Midbrain (tissue), 1 donor: ENCODE results near the gene RASSF1.

Experiments used
- DNase-seq: peaks from one replicate; lab custom pipeline; 2025; lab: John Stamatoyannopoulos, UW

Gene RASSF1, protein sequence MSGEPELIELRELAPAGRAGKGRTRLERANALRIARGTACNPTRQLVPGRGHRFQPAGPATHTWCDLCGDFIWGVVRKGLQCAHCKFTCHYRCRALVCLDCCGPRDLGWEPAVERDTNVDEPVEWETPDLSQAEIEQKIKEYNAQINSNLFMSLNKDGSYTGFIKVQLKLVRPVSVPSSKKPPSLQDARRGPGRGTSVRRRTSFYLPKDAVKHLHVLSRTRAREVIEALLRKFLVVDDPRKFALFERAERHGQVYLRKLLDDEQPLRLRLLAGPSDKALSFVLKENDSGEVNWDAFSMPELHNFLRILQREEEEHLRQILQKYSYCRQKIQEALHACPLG

DNA sequence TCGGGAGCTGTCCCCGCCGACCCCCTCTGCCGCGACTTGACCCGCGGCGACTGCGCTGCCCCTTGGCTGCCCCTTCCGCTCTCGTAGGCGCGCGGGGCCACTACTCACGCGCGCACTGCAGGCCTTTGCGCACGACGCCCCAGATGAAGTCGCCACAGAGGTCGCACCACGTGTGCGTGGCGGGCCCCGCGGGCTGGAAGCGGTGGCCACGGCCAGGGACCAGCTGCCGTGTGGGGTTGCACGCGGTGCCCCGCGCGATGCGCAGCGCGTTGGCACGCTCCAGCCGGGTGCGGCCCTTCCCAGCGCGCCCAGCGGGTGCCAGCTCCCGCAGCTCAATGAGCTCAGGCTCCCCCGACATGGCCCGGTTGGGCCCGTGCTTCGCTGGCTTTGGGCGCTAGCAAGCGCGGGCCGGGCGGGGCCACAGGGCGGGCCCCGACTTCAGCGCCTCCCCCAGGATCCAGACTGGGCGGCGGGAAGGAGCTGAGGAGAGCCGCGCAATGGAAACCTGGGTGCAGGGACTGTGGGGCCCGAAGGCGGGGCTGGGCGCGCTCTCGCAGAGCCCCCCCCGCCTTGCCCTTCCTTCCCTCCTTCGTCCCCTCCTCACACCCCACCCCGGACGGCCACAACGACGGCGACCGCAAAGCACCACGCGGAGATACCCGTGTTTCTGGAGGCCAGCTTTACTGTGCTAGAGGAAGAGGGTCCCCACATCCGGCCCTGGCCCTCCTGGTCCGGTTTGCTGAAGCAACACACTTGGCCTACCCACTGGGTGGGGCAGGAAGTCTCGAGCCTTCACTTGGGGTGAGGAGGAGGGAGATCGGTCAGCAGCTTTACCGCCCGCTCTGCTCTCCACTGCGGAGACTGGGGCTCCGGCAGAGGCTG is at the start of gene RASSF1:
Gene RASSF1, minus strand, starts transcription at position 389 of the 882 bp plus-strand sequence. Its CDS starts 31 bp downstream, at position 358.
- DNase-seq = no peak

DNA sequence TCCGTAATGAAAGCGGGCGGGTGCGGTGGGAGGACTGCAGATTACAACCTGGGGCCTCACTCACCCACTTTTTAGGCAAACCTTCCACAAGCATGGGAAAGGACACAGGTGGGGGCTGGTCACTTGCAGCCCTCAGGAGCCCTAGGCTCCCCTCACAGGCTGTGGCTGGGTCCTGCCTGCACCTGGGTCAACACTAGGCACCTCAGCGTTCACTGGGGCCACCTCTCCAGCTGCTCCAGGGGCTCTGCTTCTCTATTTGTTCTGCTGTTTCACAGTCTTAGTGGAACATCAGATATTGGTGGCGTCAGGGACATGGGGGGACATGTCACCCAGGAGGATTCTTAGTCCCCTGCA is 48.8 kb upstream of the RASSF1 start:
- DNase-seq = no peak

DNA sequence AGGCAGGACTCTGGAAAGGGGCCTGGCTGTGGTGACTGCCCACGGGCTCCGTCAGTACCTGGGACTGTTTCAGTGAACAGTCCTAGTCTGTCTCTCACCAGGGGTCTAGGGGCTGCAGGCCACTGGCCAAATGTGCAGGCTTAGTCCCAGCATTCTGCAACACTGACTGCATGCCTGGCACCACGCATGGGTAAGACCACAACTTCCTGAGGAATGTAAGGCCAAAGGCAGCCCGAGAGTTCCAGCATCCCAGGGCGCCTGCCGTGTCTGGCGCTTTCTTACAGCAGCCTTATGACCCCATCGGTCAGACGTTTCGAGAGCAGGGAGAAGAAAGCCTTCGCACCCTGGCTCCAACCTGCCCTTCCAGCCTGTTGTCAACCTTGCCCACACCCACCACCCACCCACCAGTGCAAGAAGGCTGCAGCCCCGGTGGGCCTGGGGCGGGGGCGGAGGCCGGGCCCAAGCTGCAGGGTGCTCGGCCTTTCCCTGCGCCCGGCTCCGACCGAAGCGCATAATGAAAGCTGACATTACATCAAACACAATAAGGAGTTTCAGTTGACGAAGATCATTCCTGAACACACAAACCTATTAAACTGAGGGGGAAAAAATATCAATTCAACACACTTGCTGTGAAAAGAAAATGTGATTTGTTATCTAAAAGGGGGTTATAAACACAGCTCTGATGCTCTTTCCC is 48.2 kb upstream of the RASSF1 start:
- DNase-seq = no peak

DNA sequence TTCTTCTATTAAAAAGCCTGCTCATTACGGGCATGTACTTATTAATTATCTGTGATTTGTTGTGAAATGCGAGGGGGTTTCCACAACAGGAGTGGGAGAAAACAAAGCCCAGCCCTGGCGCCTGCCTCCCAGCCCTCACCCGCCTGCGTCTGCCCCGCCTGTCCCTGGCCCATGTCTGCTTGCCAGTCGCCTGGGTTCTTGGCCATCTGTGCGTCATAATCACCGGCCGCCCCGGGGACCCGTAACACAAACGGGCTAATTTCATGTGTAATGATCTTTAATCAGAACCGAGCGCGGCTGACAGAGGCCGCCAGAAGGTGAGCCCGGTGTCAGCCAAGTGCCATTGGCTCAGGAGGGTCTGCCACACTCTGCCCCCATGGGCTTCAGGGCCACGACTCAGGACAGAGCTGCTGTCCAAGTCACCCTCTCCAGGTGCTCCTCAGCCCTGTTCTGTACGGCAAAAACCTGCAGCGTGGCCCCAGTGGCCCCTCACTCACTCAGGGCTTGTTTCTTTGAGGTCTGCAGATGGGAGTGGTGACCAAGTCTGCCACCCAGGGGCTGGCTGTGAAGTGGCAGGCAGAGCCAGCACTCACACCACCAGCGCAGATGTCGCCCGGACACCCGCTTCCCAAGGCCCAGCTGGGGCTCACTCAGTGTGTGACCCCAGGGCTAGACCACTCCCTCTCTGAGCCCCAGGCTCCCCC is 47.5 kb upstream of the RASSF1 start:
- no peak for DNase-seq

DNA sequence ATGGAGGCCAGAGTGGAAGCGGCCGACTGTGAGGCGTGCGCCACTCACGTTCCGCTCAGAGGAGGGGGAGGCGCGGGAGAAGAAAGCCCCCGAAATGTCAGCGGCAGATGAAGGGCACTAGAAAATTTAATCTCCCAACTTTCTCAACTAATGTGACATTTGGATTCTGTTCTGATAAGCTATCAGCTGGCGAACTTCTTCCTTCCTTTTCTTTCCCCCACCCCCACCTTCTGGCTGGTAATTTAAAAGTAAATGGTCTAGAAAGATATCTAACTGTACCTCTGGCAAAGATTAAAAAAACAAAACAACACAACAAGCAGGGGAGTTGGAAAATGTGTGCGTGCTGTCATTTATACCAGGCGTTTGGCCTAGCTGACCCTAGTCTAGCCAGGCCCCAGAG is 45.1 kb upstream of the RASSF1 start:
- no peak for DNase-seq

DNA sequence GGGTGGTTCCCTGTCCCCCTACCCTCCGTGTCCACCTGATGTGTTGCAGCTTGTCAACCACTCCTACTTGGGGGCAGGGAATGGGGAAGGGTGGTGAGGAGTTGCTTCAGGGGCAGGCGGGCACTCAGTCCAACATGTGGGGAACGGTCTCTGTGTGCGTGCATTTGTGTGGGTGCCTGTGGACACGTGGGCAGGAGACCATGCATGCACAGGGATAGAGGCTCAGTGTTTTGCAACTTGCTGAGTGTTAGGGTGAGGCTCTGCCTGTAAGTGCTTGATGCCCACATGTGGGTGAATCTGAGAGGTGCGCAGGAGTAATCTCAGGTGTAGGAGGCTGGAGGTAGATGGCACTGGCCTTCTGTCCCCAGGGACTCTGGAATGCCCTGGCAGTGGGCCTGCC is 43.1 kb upstream of the RASSF1 start:
- DNase-seq = no peak

DNA sequence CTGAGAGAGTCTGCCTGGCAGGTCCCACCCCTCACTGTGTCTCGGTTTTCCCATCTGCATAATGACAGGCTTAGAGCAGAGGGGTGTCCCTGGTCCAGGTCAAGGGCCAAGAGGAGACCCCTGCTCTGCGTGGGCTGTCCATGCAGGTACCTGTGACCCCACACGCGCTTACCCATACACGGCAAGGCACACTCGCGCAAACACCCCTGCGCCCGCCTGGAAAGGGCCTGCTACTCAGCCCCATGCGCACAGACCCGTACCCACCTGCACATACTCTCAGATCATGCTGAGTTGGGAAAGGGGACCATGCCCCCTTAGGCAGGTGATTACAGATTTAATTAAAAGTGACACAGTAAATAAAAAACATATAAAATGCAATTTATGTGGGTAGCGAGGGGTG is 42.1 kb upstream of the RASSF1 start:
- DNase-seq = no peak

DNA sequence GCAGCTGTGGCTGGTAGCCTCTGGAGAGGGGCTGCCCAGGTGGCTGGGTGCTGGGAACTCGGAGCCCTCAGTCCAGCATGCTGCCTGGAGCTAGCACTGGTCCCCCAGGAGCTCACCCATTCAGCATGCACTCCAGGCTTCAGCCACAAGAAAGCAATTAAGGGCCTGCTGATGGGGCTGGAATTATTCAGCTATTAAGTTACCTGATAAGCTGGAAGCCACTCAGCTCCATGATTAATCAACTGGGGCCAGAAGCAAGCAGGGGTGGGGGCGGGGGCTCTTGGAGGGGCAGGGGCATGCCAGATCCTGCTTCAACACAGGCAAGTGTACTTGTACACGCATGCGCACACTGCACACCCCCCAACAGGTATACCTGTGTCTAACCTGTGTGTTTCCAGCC is 40.7 kb upstream of the RASSF1 start:
- no peak for DNase-seq

DNA sequence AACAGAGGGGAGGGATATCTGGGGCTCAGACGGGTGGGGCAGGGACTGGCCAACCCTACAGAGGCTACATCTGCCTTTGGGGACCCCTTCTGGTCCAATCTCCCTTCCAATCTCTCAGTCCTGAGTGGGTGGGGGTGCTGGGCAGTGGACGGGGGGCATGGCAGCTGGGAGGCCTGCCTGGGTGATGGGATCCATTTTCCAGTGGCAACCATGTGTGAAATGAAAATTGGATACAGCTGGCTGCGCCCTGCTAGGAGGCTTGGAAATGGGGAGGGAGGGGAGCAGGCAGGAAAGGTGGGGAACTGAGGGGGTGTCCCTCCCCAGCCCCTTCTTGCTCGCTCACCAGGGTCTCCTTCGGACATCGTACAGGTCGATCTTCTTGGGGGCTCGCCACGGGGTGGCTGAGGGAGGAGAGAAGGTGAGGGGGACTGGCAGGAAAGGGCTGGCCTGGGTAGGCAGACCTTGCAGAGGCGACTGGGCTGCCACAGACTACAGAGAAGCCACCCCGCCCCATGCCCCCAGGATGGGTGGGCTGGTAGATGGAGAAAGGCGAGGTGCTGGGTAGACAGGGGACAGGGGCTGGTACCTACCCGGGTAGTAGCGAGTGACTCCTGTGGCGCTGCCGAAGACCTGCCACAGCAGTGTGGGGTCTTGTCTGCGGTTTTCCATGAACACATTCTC is 39.9 kb upstream of the RASSF1 start:
- DNase-seq = no peak

DNA sequence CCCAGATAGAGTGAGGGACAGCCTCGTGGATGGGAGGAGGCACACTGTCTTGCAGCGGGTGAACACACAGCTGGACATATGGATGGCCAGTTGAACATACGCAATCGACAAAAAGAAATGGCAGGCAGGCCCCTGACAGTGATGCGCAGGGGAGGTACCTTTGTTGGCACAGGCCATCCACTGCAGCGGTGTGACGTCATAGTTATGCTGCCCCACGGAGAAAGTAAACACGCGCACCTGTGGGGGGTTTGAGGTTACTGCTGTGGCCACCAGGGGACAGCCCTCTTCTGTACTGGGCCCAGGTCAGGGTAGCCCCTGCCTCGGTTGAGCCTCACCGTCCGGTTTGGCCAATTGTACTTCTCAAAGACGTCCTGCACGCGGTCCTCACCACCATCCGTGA is 38.1 kb upstream of the RASSF1 start:
- no peak for DNase-seq

DNA sequence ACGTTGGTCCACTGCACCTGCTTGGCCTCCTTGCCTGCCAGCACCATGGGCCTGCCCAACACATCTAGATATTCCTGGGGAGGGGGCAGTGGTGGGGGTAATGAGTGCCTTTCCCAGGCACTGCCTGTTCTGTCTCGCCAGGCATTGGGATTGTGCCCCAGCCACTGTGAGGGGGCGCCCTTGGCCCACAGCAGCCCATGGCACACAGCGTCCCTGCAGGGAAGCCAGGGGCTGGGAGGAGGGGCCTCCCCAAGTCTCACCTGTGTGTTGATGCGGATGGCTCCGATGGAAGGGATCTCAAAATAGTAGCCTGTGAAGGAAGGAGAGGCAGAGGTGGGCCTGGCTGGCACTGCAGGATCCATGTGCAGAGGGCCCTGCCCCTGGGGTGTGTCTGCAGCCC is 37.4 kb upstream of the RASSF1 start:
- no peak for DNase-seq

DNA sequence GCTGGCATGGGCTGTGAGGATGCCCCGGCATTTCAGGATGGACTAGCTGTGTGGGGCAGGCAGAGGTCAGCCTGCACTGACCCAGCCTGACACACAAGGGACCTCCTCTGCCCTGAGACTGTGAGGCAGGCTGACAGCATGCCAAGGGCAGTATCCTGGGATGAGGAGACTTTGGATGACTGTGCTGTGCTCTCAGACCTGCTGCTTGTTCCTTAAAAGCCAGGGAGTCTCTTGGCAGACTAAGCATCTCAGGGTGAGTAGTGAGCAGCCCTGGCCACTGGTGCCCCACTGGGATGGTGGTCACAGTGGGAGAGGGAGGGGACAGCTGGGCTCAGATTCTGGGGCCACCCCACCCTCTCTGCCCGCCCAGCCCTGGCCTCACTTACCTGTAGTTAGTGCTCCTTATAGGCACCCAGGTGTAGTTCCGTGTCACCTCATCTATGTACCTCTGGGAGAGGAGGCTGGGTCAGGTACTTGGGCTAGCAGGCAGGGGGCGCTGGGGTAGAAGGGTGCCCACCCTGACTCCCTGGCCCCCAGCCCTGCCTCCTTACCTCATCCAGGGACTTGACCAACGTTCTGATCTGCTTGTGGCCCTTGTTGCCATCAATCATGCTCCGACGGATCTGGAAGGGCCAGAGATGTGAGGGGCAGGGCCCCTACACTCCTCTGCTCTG is 34.8 kb upstream of the RASSF1 start:
- DNase-seq = no peak

DNA sequence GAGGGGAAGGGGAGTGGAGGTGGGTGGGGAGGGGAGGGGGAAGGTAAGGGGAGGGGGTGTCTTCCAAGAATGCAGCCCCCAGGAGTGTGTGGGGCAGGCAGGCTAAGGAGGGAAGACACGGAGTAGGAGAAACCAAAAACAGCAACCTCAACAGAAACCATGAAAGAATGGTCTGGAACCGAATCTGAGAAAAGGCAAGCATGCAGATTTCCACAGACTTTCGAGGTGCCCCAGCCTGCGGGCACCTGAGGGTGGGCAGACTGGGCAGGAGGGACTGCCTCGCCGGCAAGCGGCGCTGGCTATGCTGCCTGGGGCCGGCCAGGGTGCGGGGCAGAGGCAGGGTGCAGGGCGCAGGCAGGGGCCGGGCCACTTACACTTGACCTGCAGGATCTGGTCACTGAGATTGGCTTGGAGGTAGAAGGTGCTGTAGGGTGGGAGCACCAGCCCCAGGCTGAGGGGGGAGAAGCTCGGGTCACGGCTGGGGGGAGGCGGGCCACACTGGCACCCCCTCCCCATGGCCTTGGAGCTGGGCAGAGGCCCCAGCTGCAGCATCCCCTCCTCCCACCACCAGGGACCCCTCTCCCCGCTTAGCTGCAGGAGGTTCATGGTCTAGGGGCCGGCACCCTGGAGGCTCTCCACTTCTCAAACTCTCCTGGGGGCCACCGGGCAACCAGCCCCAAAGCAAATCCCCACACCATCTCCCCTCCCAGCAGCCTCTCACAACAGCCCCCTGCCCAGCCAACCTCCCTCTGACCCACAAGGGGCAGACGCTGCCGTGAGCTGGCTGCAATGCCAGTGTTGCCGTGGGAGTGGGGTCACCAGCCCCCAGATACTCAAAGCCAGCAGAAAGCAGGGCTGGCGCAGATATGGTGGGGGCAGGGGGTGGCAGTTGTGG is 34.0 kb upstream of the RASSF1 start:
- no peak for DNase-seq

DNA sequence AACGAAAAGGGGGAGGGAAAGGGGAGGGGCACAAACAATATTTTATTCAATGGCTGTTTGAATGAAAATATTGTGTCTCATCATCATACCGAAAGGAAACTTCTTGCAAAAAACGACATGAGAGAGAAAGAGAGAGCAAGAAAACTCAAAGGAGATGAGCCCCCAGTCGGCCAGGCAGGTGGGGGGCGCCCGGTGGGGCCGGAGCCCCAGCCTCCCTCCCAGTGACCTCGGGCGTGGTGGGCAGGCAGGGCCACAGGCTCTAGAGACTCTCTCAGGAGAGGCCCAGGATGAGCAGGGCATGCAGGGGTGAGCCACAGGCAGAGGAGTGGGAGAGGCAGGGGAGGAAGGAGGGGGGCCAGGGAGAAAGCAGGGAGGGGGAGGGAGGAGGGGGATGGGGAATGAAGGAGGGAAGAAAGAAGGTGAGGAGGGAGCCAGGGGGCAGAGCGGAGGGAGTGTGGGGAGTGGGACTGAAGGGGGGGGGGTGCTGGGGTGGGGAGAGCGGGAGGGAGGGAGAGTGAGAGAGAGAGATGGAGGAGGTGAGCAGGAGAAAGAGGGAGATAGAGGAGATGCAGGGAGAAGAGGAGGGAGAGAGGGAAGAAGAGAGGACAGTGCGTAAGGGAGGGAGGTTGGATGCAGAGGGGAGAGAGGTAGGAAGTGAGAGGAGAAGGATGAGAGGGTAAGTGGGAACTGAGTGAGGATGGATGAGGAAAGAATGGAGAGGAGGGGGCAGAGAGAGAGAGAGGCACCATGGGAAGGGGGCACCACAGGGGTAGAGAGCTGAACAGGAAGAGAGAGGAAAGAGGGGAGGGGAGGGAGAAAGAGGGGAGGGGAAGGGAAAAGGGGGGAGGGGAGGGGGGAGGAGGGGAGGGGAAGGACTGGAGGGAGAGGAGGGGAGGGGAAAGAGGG is 32.8 kb upstream of the RASSF1 start:
- DNase-seq = no peak

DNA sequence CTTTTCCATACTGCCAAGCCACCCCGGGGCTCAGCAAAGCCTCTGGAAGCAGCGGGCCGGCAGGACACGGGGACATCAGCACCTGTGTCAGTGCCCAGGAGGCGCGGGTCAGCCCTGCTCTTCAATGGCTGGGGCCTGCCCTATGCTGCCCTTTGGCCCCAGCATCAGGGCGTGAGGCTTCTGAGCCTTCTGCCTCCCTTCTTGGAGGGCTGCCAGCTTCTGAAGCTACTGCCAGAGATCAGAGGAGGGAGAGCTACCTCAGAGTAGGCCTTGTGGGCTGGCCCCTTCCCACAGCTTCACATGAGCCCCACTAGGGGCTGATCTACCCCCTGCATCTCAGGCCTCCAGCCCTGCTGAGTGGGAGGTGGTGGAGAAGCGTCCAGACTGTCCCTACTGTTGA is 31.7 kb upstream of the RASSF1 start:
- DNase-seq = no peak

DNA sequence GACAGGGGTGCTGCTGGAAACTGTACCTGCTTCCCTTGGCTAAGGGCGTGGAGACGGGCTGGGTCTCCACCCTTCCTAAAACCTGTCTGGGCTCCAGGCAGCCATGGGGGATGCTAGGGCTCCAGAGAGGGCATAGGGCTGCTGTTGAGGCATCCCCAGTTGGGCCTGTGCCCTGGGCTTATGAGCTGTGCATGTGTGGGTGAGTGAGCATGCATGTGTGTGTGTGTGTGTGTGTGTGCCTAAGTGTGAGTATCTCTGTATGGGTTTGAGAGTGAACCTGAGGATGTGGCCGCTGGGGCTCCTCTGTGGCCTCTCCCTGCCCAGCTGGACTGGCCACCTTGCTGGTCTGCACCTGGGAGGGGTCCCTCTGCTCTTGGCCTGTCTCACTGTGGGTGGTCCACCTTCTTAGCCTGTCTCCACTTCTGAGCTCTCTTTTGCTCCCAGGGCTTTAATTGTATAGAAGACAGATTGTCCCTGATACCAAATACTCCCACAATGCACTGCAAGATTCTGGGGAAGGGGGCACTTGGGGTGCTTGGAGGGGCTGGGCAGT is 30.6 kb upstream of the RASSF1 start:
- no peak for DNase-seq

DNA sequence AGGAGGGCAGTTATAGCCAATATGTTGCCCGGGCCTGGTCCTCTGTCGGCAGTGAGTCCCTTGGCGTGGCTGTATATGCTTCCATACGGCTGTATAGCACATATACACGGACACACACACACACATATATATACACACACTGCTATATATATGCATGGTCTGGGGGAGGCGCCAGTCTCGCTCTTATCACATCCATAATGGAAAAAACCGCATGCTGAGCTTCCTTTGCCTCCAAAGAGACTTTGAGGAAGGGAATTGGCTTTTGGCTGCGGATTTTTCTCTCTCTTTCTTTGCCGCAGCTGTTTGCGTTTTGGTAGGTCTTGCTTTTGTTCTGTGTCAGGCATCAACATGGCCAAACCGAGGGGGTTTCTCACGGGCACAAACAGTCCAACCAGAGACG is 30.0 kb upstream of the RASSF1 start:
- DNase-seq = no peak

DNA sequence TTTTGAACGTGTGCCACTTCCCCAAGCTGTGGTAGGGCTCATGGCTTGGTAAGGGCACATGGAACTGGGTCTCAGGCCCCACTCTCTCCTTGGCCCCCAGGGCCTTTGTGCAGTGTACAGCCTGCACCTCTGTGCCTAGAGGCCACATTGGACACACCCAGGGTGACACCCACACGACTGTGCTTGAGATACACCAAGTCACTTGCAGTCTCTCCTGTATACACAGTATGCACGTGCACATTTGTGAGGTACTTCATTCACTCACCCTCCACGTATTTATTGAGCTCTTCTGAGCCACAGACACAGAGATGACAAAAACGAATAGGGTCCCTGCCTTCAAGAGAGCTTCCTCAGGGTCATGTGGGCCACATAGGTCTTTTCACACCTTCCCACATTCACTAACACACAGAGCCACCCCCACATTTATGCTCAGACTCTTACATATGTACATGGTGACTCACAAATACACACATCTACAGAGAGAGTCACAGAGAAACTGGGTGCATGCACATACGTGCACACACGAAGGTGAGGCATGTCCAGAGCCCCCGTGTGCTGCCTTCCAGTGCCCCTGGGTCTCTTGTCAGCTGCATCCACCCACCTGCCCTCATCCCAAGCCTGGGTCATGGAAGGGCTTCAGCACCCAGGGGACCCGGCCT is 28.5 kb upstream of the RASSF1 start:
- no peak for DNase-seq
